T-helper 17 cell (primary cell): Measurements from ENCODE around the gene C1GALT1. TPM values are rescaled to one million over a fixed set of nuclear protein-coding genes. Genes with fewer than 3 reads are reported as not detected.
A peak's percentile ranks its signal among the peaks of the same experiment; 100 is the strongest.
"Not testable (repeated sequence)": the region's sequence is repeated elsewhere in the genome, so short reads cannot be mapped to it uniquely, and the experiment has no call there.

Experiments used
- ATAC-seq: fragments of 150-1000 bp; cut with Tn5 transposase; 2 replicates; pipeline ENCODE4 v1.10.0; 2021; ENCODE audit warnings: mild to moderate bottlenecking, moderate library complexity
- DNase-seq, 3 donors: peaks; one replicate each; pipeline versions ENCODE4 v3.0.0 to v3.0.0-alpha.2; 2020 to 2021
- H3K9me3 ChIP-seq: one replicate; pipeline ENCODE4 v1.7.0; 2013; ENCODE audit warnings: low read length, mild to moderate bottlenecking; ENCODE audit not compliant: control insufficient read depth, poor library complexity, severe bottlenecking
- H3K27ac Mint-ChIP-seq: one replicate; pipeline ENCODE4 v1.8.0; 2022; ENCODE audit warnings: mild to moderate bottlenecking, moderate library complexity, mixed read lengths
- H3K27me3 Mint-ChIP-seq: one replicate; pipeline ENCODE4 v1.8.0; 2022; ENCODE audit warnings: mixed read lengths
- H3K36me3 Mint-ChIP-seq: one replicate; pipeline ENCODE4 v1.8.0; 2022; ENCODE audit warnings: low read depth, mixed read lengths
- H3K4me1 Mint-ChIP-seq: one replicate; pipeline ENCODE4 v1.8.0; 2022; ENCODE audit warnings: mild to moderate bottlenecking, mixed read lengths
- H3K4me3 Mint-ChIP-seq: one replicate; pipeline ENCODE4 v1.8.0; 2022; ENCODE audit warnings: mild to moderate bottlenecking, moderate library complexity, mixed read lengths
- total RNA-seq, 4 donors: library from RNA in 2 of 4; stranded (reverse) in 2 of 4; gene quantifications; one replicate each; pipeline ENCODE4 v1.2.3 and lab custom pipeline; 2022 to 2026

C1GALT1 gene
- total RNA-seq (10 to 100 TPM; 51.4 to 54.2 TPM), total RNA-seq (lab: John Stamatoyannopoulos, UW) (40.7 to 69.3 reads per million in 2 donors)

DNA sequence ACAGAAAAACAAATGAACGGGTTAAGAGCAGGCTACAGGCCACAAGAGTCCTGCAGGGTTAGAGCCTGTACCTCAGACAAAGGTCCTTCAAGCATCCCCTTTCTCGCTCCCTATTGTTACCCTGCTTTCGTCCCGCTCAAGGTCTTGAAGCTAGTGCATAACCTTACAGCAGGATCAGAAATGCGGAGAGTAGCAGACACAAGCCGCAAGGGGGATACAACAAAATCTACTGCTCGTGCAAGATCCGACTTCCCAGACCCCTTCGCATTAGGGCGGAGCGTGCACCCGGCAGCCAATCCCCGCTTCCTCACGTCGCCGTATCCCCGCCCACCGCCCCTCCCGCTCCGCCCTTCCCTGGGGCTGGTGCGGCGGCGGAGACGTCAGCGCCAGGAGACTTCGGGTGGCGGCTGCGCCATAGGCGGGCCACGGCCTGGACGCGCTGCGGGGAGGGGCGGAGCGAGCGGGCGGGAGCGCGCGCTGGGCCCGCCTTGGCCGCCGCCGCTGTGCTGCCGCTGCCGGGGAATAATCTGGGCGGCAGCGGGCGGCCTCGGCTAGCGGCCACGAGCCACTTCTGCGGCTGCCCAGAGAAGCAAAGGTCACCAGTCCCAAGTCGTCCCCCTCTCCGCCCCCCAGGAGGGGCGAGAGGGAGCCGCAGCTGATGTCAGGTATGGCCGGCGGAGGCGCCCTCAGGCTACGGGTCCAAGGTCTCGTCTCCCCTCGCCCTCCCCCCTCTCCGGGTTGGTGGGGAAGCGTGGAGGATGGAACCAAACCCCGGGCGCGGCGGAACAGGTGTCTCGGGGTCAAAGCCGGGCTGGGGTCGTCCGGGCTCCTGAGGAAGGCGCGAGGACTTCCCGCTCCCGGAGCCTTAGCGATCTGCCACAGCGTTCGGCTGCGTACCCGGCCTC, at the start of gene C1GALT1:
Gene C1GALT1, plus strand, starts transcription at position 389 of the 905 bp plus-strand sequence. CDS start 51,776 bp downstream, outside the sequence.
- Mint-ChIP-seq H3K4me1 (peaks cover 24% of the 10 kb centered on the region), H3K27ac (peak within 1 kb of the TSS; percentile 98), H3K36me3 (no peaks in the 10 kb centered on the region), H3K27me3 (no peaks in the 10 kb centered on the region), H3K4me3 (peak within 1 kb of the TSS; percentile 98)
- no peaks in the 10 kb centered on the region for H3K9me3 ChIP-seq
- DNase-seq (peak; percentile 94 to 98 (median 98)), ATAC-seq (peak; percentile 87)

- ATAC-seq, result no peak
- peaks cover 3% of the 10 kb centered on the region for H3K4me1 Mint-ChIP-seq
These were observed 48.3 kb upstream of the C1GALT1 start for GRCh38 chr7:7134046-7134445.

GRCh38 chr7:7135074-7135473, 47.3 kb upstream of the C1GALT1 start:
- H3K4me1 Mint-ChIP-seq, result peaks cover 3% of the 10 kb centered on the region
- H3K36me3 Mint-ChIP-seq, result no peaks in the 10 kb centered on the region
- ATAC-seq, result no peak
- no peak overlapping the region for H3K27ac Mint-ChIP-seq
- no peak overlapping the region for H3K4me3 Mint-ChIP-seq
- no peaks in the 10 kb centered on the region for H3K9me3 ChIP-seq
- DNase-seq, result no peak
- H3K27me3 Mint-ChIP-seq, result no peaks in the 10 kb centered on the region

More at GRCh38 chr7:7134046-7134445, 48.3 kb upstream of the C1GALT1 start:
- Mint-ChIP-seq H3K27ac (no peak overlapping the region), H3K36me3 (no peaks in the 10 kb centered on the region), H3K4me3 (no peak overlapping the region), H3K27me3 (no peaks in the 10 kb centered on the region)
- H3K9me3 ChIP-seq, result no peaks in the 10 kb centered on the region
- no peak for DNase-seq

DNA sequence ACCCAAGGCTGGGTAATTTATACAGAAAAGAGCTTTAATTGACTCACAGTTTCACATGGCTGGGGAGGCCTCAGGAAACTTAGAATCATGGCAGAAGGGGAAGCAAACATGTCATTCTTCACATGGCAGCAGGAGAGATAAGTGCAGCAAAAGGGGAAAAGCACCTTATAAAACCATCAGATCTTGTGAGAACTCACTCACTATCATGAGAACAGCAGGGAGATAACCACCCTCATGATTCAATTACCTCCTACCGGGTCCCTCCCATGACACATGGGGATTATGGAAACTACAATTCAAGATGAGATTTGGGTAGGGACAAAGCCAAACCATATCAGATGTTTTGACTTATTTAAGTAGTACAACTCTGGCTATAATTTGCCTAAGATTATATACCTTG, 46.4 kb upstream of the C1GALT1 start:
- H3K27me3 Mint-ChIP-seq, H3K4me1 Mint-ChIP-seq, H3K27ac Mint-ChIP-seq, H3K9me3 ChIP-seq, ATAC-seq, DNase-seq, H3K4me3 Mint-ChIP-seq, H3K36me3 Mint-ChIP-seq: not testable (repeated sequence)

- Mint-ChIP-seq H3K4me3 (no peak overlapping the region), H3K27me3 (no peaks in the 10 kb centered on the region), H3K36me3 (no peaks in the 10 kb centered on the region), H3K4me1 (peaks cover 3% of the 10 kb centered on the region), H3K27ac (no peak overlapping the region)
- H3K9me3 ChIP-seq, result no peaks in the 10 kb centered on the region
- ATAC-seq (no peak), DNase-seq (no peak)
These were observed 45.6 kb upstream of the C1GALT1 start for GRCh38 chr7:7136466-7137381.

GRCh38 chr7:7138897-7139296, 43.4 kb upstream of the C1GALT1 start:
- Mint-ChIP-seq H3K36me3 (peaks cover 4% of the 10 kb centered on the region), H3K27me3 (no peaks in the 10 kb centered on the region), H3K27ac (no peak overlapping the region)

GRCh38 chr7:7143404-7143803, 38.9 kb upstream of the C1GALT1 start:
- not testable (repeated sequence) for DNase-seq, H3K36me3 Mint-ChIP-seq, H3K4me1 Mint-ChIP-seq, H3K9me3 ChIP-seq, H3K27me3 Mint-ChIP-seq, H3K4me3 Mint-ChIP-seq, ATAC-seq, H3K27ac Mint-ChIP-seq

More at GRCh38 chr7:7138897-7139296, 43.4 kb upstream of the C1GALT1 start:
- Mint-ChIP-seq H3K4me1 (peaks cover 3% of the 10 kb centered on the region), H3K4me3 (no peak overlapping the region)
- no peak for ATAC-seq
- H3K9me3 ChIP-seq, result no peaks in the 10 kb centered on the region
- DNase-seq, result no peak

DNA sequence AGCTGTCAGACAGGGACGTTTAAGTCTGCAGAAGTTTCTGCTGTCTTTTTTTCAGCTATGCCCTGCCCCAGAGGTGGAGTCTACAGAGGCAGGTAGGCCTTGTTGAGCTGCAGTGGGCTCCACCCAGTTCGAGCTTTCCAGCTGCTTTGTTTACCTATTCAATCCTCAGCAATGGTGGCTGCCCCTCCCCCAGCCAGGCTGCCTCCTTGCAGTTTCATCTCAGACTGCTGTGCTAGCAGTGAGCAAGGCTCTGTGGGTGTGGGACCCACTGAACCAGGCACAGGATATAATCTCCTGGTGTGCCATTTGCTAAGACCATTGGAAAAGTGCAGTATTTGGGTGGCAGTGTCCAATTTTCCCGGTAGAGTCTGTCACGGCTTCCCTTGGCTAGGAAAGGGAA, 37.2 kb upstream of the C1GALT1 start:
- not testable (repeated sequence) for H3K27me3 Mint-ChIP-seq, H3K4me1 Mint-ChIP-seq, H3K27ac Mint-ChIP-seq, H3K4me3 Mint-ChIP-seq, DNase-seq, H3K36me3 Mint-ChIP-seq, ATAC-seq, H3K9me3 ChIP-seq

GRCh38 chr7:7146837-7147236, 35.5 kb upstream of the C1GALT1 start:
- ATAC-seq, result no peak
- peaks cover 6% of the 10 kb centered on the region for H3K36me3 Mint-ChIP-seq
- DNase-seq, result no peak
- H3K27ac Mint-ChIP-seq, result no peak overlapping the region
- no peaks in the 10 kb centered on the region for H3K27me3 Mint-ChIP-seq
- H3K4me3 Mint-ChIP-seq, result no peak overlapping the region
- peaks cover 10% of the 10 kb centered on the region for H3K4me1 Mint-ChIP-seq
- H3K9me3 ChIP-seq, result no peaks in the 10 kb centered on the region

GRCh38 chr7:7148798-7149481, 33.4 kb upstream of the C1GALT1 start:
- no peak for DNase-seq
- H3K9me3 ChIP-seq, result no peaks in the 10 kb centered on the region
- no peak overlapping the region for H3K4me3 Mint-ChIP-seq
- peaks cover 2% of the 10 kb centered on the region for H3K36me3 Mint-ChIP-seq
- peaks cover 10% of the 10 kb centered on the region for H3K4me1 Mint-ChIP-seq
- H3K27me3 Mint-ChIP-seq, result no peaks in the 10 kb centered on the region
- no peak for ATAC-seq
- no peak overlapping the region for H3K27ac Mint-ChIP-seq

DNA sequence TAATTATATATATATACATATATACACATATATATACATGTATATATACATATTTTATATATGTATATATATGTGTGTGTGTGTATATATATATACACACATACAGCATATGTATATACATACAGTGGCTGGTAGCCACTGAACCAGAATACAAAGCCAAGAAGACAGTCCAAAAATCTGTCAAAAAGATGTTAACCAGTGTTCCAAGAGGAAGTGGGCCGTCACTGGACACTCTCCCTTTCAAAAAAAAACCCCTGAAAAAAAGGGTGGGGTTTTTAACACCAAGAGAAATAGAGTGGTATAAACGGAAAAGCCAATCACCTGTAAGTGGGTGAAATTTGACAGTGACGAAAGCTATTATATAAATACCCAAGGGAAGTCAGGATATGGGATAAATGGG, 31.1 kb upstream of the C1GALT1 start:
- Mint-ChIP-seq H3K36me3 (no peaks in the 10 kb centered on the region), H3K4me1 (peaks cover 15% of the 10 kb centered on the region), H3K4me3 (no peak overlapping the region), H3K27ac (no peak overlapping the region), H3K27me3 (no peaks in the 10 kb centered on the region)
- no peak for ATAC-seq
- no peak for DNase-seq
- no peaks in the 10 kb centered on the region for H3K9me3 ChIP-seq

- Mint-ChIP-seq H3K4me3 (no peak overlapping the region), H3K27ac (no peak overlapping the region), H3K36me3 (no peaks in the 10 kb centered on the region), H3K27me3 (no peaks in the 10 kb centered on the region), H3K4me1 (peaks cover 19% of the 10 kb centered on the region)
- no peaks in the 10 kb centered on the region for H3K9me3 ChIP-seq
- DNase-seq (no peak), ATAC-seq (no peak)
These were observed 30.5 kb upstream of the C1GALT1 start for GRCh38 chr7:7151865-7152264.

DNA sequence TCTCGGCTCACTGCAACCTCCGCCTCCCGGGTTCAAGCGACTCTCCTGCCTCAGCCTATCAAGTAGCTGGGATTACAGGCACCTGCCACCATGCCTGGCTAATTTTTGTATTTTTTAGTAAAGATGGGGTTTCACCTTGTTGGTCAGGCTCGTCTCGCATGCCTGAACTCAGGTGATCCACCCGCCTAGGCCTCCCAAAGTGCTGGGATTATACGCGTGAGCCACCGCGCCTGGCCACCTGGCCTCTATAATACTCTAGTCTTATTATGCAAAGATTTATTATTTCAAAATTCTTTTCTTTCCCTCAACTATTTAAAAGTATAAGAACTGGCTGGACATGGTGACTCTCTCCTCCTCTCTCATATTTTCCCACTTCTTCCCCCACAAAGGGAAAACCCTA, 30.0 kb upstream of the C1GALT1 start:
- Mint-ChIP-seq H3K36me3 (no peaks in the 10 kb centered on the region), H3K27ac (no peak overlapping the region), H3K4me1 (peaks cover 24% of the 10 kb centered on the region), H3K27me3 (no peaks in the 10 kb centered on the region), H3K4me3 (no peak overlapping the region)
- ATAC-seq, result no peak
- H3K9me3 ChIP-seq, result no peaks in the 10 kb centered on the region
- no peak for DNase-seq
